Progenitor cell of endocrine pancreas (in vitro differentiated cells): ENCODE measurements around the gene ZNF576. TPM values are rescaled to one million over a fixed set of nuclear protein-coding genes. Genes with fewer than 3 reads are reported as not detected.
A peak's percentile ranks its signal among the peaks of the same experiment; 100 is the strongest.

ENCODE experiments used
- DNase-seq: peaks from one replicate; pipeline ENCODE4 v3.0.0; 2021; ENCODE audit warnings: low spot score; ENCODE audit not compliant: unreplicated experiment
- H3K27ac Mint-ChIP-seq: 2 replicates; pipeline ENCODE4 v1.8.0; 2021; ENCODE audit warnings: mild to moderate bottlenecking, moderate library complexity, mixed read lengths
- H3K27me3 Mint-ChIP-seq: 2 replicates; pipeline ENCODE4 v1.8.0; 2021; ENCODE audit warnings: mixed read lengths
- H3K36me3 Mint-ChIP-seq: 2 replicates; pipeline ENCODE4 v1.8.0; 2022; ENCODE audit warnings: mixed read lengths; ENCODE audit not compliant: insufficient read depth
- H3K4me1 Mint-ChIP-seq: 2 replicates; pipeline ENCODE4 v1.8.0; 2021; ENCODE audit warnings: low read depth, mixed read lengths
- H3K4me3 Mint-ChIP-seq: 2 replicates; pipeline ENCODE4 v1.8.0; 2021; ENCODE audit warnings: low read depth, mild to moderate bottlenecking, moderate library complexity, mixed read lengths
- H3K9me3 Mint-ChIP-seq: 2 replicates; pipeline ENCODE4 v1.8.0; 2021; ENCODE audit warnings: low read depth, mixed read lengths
- total RNA-seq: library from RNA; stranded (reverse); gene quantifications from 2 replicates; pipeline ENCODE4 v1.2.1, GENCODE V29; 2021
- TF ChIP-seq, protein P1 (sequence below): fragments of 200-600 bp; sonication (generic); IDR thresholded peaks from one replicate; pipeline ENCODE4 v1.5.0; 2021; ENCODE audit warnings: antibody characterized with exemption, mild to moderate bottlenecking; ENCODE audit not compliant: unreplicated experiment

ZNF576 gene
- total RNA-seq, 1 donor from 2014 or later = 15.4 TPM

GRCh38 chr19:43552616-43553015 lies 43.8 kb upstream of the ZNF576 start:
- H3K4me1 Mint-ChIP-seq = no peaks in the 10 kb centered on the region
- no peaks in the 10 kb centered on the region for H3K9me3 Mint-ChIP-seq
- no peak for DNase-seq
- peaks cover 26% of the 10 kb centered on the region for H3K36me3 Mint-ChIP-seq
- TF ChIP-seq, protein P1, sequence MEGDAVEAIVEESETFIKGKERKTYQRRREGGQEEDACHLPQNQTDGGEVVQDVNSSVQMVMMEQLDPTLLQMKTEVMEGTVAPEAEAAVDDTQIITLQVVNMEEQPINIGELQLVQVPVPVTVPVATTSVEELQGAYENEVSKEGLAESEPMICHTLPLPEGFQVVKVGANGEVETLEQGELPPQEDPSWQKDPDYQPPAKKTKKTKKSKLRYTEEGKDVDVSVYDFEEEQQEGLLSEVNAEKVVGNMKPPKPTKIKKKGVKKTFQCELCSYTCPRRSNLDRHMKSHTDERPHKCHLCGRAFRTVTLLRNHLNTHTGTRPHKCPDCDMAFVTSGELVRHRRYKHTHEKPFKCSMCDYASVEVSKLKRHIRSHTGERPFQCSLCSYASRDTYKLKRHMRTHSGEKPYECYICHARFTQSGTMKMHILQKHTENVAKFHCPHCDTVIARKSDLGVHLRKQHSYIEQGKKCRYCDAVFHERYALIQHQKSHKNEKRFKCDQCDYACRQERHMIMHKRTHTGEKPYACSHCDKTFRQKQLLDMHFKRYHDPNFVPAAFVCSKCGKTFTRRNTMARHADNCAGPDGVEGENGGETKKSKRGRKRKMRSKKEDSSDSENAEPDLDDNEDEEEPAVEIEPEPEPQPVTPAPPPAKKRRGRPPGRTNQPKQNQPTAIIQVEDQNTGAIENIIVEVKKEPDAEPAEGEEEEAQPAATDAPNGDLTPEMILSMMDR = no peak
- H3K27me3 Mint-ChIP-seq = no peaks in the 10 kb centered on the region
- H3K27ac Mint-ChIP-seq = no peak overlapping the region
- H3K4me3 Mint-ChIP-seq = no peak overlapping the region

DNA sequence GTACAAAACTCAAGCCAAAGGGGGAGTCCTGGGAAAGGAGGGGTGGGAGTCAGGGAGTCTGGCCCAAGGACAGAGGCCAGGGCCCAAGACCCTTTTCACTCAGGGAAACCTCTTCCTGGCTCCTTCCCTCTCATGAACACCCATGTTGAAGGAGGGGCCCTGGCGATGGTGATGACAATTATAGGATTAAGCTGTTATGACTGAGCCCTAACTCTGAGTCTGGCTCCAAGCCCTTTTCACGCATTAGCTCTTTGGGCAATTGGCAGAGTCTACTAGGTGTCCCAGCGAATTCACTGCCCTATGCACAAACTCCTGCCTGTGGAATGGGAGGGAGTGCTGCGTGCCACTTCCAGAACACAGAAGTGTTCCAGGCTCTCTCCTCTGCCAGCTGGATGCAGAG lies 42.7 kb upstream of the ZNF576 start:
- TF ChIP-seq, protein P1 = no peak
- H3K9me3 Mint-ChIP-seq = no peaks in the 10 kb centered on the region
- no peak overlapping the region for H3K27ac Mint-ChIP-seq
- H3K4me3 Mint-ChIP-seq = no peak overlapping the region
- H3K27me3 Mint-ChIP-seq = no peaks in the 10 kb centered on the region
- H3K4me1 Mint-ChIP-seq = no peaks in the 10 kb centered on the region
- DNase-seq = no peak
- H3K36me3 Mint-ChIP-seq = peaks cover 24% of the 10 kb centered on the region

- H3K36me3 Mint-ChIP-seq = peaks cover 22% of the 10 kb centered on the region
- no peak for DNase-seq
- no peaks in the 10 kb centered on the region for H3K9me3 Mint-ChIP-seq
- TF ChIP-seq, protein P1 = no peak
- no peak overlapping the region for H3K27ac Mint-ChIP-seq
- H3K4me1 Mint-ChIP-seq = no peaks in the 10 kb centered on the region
- H3K4me3 Mint-ChIP-seq = no peak overlapping the region
- H3K27me3 Mint-ChIP-seq = no peaks in the 10 kb centered on the region
These were observed 42.0 kb upstream of the ZNF576 start for GRCh38 chr19:43554317-43554895.

DNA sequence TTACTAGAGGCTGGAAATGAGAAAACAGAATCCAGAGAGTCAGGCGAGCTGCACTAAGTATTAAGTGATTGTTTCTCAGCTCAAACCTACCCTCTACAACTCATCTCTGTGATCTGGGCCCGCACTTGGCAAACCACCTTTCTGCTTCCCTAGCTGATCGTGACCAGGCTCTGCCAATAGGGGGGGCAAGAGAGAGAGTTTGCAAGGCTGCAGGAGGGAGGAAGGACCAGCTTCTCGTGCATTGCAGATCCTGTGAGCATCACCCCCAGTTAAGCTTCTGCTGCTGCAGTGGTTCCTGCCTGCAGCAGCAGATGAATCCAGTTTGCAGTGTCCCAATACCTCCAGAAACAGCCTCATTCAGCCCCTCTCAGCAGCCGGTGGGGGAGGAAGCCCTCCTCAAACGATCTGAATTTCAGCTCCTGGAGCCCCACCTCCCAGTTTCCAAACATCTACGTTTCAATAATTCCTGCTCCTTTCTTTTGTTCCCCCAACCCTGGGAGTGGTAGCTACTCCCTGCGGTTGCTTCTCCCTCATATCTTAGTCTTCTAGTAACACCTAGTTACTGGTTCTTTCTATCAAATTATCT lies 41.1 kb upstream of the ZNF576 start:
- Mint-ChIP-seq H3K27me3 (no peaks in the 10 kb centered on the region), H3K4me1 (no peaks in the 10 kb centered on the region), H3K36me3 (peaks cover 17% of the 10 kb centered on the region), H3K27ac (no peak overlapping the region), H3K4me3 (no peak overlapping the region), H3K9me3 (no peaks in the 10 kb centered on the region)
- TF ChIP-seq, protein P1 = peak; percentile 71
- DNase-seq = peak; percentile 65

DNA sequence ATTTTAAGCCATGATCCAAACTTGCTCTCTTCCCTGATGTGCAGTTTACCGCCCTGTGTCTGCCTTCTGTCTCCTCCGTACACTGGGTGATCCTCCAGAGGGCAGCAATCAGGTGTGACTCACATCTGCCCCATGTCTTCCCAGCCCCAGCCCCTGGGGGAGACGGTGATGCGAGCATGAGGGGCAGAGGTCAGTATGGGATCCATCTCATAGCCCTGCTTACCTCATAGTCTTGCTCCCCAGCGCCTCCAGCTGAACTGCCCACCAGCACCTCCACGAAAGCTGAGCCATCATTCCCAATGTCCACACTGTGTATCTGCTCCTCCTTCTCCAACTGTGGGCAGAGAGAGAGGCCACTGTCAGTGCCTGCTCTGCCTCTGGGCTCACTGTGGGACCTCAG lies 35.7 kb upstream of the ZNF576 start:
- TF ChIP-seq, protein P1 = no peak
- H3K9me3 Mint-ChIP-seq = no peaks in the 10 kb centered on the region
- no peak overlapping the region for H3K4me3 Mint-ChIP-seq
- H3K36me3 Mint-ChIP-seq = peaks cover 18% of the 10 kb centered on the region
- no peaks in the 10 kb centered on the region for H3K27me3 Mint-ChIP-seq
- DNase-seq = no peak
- H3K27ac Mint-ChIP-seq = peak overlapping the region; percentile 58
- H3K4me1 Mint-ChIP-seq = no peaks in the 10 kb centered on the region
